ENCODE data around the gene PRKN.

DNA sequence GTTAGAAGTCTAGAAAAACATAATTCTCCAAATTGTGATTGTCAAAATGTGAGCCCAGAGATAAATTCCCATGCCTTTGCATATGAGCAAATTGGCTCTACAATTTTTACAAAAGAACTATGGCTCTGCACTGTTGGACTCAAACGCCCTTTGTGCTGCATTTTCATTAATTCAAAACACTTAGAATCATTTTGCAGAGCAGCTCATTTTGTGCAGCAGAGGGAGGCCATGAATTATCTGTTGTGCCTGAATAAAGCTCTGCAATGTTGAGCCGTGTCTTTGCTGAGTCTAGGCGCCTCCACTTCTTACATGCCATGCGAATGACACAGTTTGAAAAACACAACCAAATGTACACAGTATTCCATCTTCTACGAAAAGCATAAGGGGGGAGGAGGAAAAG lies 230.2 kb downstream of the PRKN start:
- TF ChIP-seq, protein P1, sequence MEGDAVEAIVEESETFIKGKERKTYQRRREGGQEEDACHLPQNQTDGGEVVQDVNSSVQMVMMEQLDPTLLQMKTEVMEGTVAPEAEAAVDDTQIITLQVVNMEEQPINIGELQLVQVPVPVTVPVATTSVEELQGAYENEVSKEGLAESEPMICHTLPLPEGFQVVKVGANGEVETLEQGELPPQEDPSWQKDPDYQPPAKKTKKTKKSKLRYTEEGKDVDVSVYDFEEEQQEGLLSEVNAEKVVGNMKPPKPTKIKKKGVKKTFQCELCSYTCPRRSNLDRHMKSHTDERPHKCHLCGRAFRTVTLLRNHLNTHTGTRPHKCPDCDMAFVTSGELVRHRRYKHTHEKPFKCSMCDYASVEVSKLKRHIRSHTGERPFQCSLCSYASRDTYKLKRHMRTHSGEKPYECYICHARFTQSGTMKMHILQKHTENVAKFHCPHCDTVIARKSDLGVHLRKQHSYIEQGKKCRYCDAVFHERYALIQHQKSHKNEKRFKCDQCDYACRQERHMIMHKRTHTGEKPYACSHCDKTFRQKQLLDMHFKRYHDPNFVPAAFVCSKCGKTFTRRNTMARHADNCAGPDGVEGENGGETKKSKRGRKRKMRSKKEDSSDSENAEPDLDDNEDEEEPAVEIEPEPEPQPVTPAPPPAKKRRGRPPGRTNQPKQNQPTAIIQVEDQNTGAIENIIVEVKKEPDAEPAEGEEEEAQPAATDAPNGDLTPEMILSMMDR (IDR thresholded peaks at IDR 0.05; ENCODE audit: low read length), result no peak
- TF ChIP-seq EZH2phosphoT487 (IDR thresholded peaks at IDR 0.05; ENCODE audit: low read length) (no peak), EZH2 (optimal IDR thresholded peaks at IDR 0.05; ENCODE audit: low read depth, low read length) (no peak)
